GM19023 (cell line): ENCODE results near the gene ATG2A.

ENCODE experiments used
- ATAC-seq: cut with Tn5 transposase; IDR thresholded peaks from one replicate; pipeline ENCODE4 v1.9.1; 2021; ENCODE audit warnings: mild to moderate bottlenecking, moderate library complexity; ENCODE audit not compliant: unreplicated experiment

The ATG2A gene

GRCh38 chr11:64874308-64875240 lies 42.4 kb downstream of the ATG2A start:
- ATAC-seq = no peak

GRCh38 chr11:64872790-64873488 lies 44.1 kb downstream of the ATG2A start:
- ATAC-seq = no peak

GRCh38 chr11:64871492-64871891 lies 45.5 kb downstream of the ATG2A start:
- ATAC-seq = no peak

GRCh38 chr11:64870893-64871466 lies 46.0 kb downstream of the ATG2A start:
- no peak for ATAC-seq

GRCh38 chr11:64870176-64870892 lies 46.7 kb downstream of the ATG2A start:
- ATAC-seq = no peak

GRCh38 chr11:64869571-64870175 lies 47.3 kb downstream of the ATG2A start:
- no peak for ATAC-seq

- no peak for ATAC-seq
Observed at GRCh38 chr11:64868904-64869570, 48.0 kb downstream of the ATG2A start.

GRCh38 chr11:64867748-64868462 lies 49.1 kb downstream of the ATG2A start:
- ATAC-seq = no peak

GRCh38 chr11:64866173-64866491 lies 50.9 kb downstream of the ATG2A start:
- ATAC-seq = no peak

GRCh38 chr11:64865286-64866172 lies 51.5 kb downstream of the ATG2A start:
- peak; percentile 48 for ATAC-seq

GRCh38 chr11:64864473-64865285 lies 52.3 kb downstream of the ATG2A start:
- no peak for ATAC-seq

GRCh38 chr11:64864135-64864472 lies 52.9 kb downstream of the ATG2A start:
- ATAC-seq = no peak

- ATAC-seq = no peak
Observed at GRCh38 chr11:64863391-64864060, 53.5 kb downstream of the ATG2A start.

GRCh38 chr11:64862987-64863390 lies 54.0 kb downstream of the ATG2A start:
- no peak for ATAC-seq

GRCh38 chr11:64861227-64861975 lies 55.6 kb downstream of the ATG2A start:
- ATAC-seq = no peak

GRCh38 chr11:64859542-64860414 lies 57.2 kb downstream of the ATG2A start:
- ATAC-seq = peak; percentile 67
